ENCODE results near the gene TRPC4AP. TPM values are rescaled to one million over a fixed set of nuclear protein-coding genes. Genes with fewer than 3 reads are reported as not detected.

TRPC4AP gene
- total and polyA plus RNA-seq, 4 donors = 35.8 to 82.2 (median 67.6) TPM

DNA sequence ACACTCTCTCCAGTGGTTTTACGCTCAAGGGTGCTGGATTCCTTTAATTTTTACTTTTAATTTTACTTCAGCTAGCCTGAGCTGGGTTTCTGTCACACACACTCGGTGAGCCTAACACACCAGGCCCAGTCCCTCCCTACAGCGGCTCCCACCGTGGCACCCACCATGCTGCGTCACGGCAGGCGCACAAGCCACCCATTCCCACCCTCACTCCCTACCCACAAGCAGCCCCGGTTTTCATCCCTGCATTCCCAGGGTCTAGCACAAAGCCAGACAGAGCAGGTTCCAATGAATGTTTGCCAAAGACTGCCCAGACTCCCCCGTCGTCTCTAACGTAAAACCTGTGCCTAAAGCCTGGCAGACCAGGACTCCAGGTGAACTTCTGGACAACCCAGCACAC, 86.6 kb downstream of the TRPC4AP start:
- H3K4me3 ChIP-seq (ENCODE audit: low read depth, low read length) = no peak overlapping the region
- no peaks in the 10 kb centered on the region for H3K27me3 ChIP-seq (ENCODE audit: control insufficient read depth, insufficient read depth, low read length)
- H3K4me1 ChIP-seq (ENCODE audit: control insufficient read depth, insufficient read depth, low read length) = no peaks in the 10 kb centered on the region
- H3K27ac ChIP-seq (ENCODE audit: low read depth, low read length) = no peak overlapping the region
- H3K36me3 ChIP-seq (ENCODE audit: control insufficient read depth, insufficient read depth, low read length) = peaks cover 98% of the 10 kb centered on the region
- H3K9me3 ChIP-seq (ENCODE audit: control insufficient read depth, insufficient read depth, low read length) = no peaks in the 10 kb centered on the region
- no peak for DNase-seq (ENCODE audit: low read depth in 4 of 6, low spot score in 6 of 6)
- 86% methylated on average over 11 of the region's 11 CpGs for WGBS (ENCODE audit: insufficient coverage)

DNA sequence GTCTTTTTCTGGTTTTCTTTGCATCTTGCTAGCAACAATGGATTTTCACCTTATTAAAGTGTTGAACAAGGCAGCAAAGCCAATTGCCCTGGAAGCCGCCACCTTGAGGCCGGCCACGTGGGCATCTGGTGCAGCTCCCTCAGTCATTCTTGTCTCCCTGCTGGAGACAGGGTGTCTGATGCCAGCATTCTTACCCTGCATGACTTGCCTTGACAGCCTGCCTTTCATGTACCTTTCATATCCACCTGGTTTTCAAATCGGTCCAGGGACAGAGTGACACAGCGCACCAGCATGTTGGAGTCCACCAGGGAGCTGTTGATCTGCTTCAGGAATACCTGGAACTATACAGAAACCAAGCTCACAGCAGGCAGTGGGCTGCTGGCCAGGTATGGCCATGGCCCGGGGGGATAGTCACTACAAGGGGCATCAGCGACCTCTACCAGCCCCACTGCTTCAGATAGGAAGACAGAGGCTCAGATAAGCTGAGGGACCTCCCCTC, 87.1 kb downstream of the TRPC4AP start:
- DNase-seq (ENCODE audit: low read depth in 4 of 6, low spot score in 6 of 6) = no peak
- Histone ChIP-seq H3K27ac (ENCODE audit: low read depth, low read length) (no peak overlapping the region), H3K4me3 (ENCODE audit: low read depth, low read length) (no peak overlapping the region), H3K9me3 (ENCODE audit: control insufficient read depth, insufficient read depth, low read length) (no peaks in the 10 kb centered on the region), H3K4me1 (ENCODE audit: control insufficient read depth, insufficient read depth, low read length) (no peaks in the 10 kb centered on the region), H3K27me3 (ENCODE audit: control insufficient read depth, insufficient read depth, low read length) (no peaks in the 10 kb centered on the region), H3K36me3 (ENCODE audit: control insufficient read depth, insufficient read depth, low read length) (peaks cover 98% of the 10 kb centered on the region)
- WGBS (ENCODE audit: insufficient coverage) = 94% methylated on average over 7 of the region's 7 CpGs

DNA sequence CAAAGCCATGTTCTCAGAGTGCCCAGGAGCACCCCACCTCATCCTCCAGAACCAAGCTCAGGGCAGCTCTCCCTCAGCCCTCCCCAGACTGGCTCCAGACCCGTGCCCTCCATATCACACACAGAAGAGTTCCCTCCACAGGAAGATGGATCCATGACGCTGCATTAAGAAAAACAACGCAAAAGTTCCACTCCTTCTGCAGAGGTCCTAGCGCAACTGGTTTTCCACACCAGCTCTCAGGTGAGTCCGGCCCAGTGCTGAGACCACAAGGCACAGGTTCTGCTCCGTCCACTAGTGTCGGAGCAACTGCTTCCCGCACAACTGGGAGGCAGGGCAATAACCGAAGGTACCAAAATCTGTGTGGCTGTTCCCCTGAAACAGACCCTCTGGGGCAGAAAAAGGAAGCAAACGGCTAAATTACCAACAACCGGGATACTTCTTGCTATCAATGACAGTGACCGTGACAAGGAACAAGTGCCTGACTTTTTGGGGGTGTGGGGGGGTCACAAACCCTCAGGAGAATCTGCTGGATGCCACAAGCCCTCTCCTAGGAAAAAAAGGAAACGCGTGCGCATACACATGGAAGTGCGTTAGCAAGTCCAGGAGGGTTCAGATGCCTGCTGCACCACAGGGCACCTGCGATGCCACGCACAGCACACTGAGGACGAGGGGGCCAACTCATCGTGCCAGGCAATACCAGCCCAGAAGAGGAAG, 87.7 kb downstream of the TRPC4AP start:
- no peaks in the 10 kb centered on the region for H3K4me1 ChIP-seq (ENCODE audit: control insufficient read depth, insufficient read depth, low read length)
- no peak overlapping the region for H3K4me3 ChIP-seq (ENCODE audit: low read depth, low read length)
- DNase-seq (ENCODE audit: low read depth in 4 of 6, low spot score in 6 of 6) = no peak
- 89% methylated on average over 20 of the region's 20 CpGs for WGBS (ENCODE audit: insufficient coverage)
- peaks cover 98% of the 10 kb centered on the region for H3K36me3 ChIP-seq (ENCODE audit: control insufficient read depth, insufficient read depth, low read length)
- H3K27me3 ChIP-seq (ENCODE audit: control insufficient read depth, insufficient read depth, low read length) = no peaks in the 10 kb centered on the region
- no peaks in the 10 kb centered on the region for H3K9me3 ChIP-seq (ENCODE audit: control insufficient read depth, insufficient read depth, low read length)
- no peak overlapping the region for H3K27ac ChIP-seq (ENCODE audit: low read depth, low read length)

- Histone ChIP-seq H3K9me3 (ENCODE audit: control insufficient read depth, insufficient read depth, low read length) (no peaks in the 10 kb centered on the region), H3K27me3 (ENCODE audit: control insufficient read depth, insufficient read depth, low read length) (no peaks in the 10 kb centered on the region), H3K4me1 (ENCODE audit: control insufficient read depth, insufficient read depth, low read length) (no peaks in the 10 kb centered on the region), H3K36me3 (ENCODE audit: control insufficient read depth, insufficient read depth, low read length) (peaks cover 98% of the 10 kb centered on the region), H3K4me3 (ENCODE audit: low read depth, low read length) (no peak overlapping the region), H3K27ac (ENCODE audit: low read depth, low read length) (no peak overlapping the region)
- no peak for DNase-seq (ENCODE audit: low read depth in 4 of 6, low spot score in 6 of 6)
- WGBS (ENCODE audit: insufficient coverage) = 91% methylated on average over 18 of the region's 18 CpGs
These were observed 88.4 kb downstream of the TRPC4AP start for GRCh38 chr20:35004051-35004725.

DNA sequence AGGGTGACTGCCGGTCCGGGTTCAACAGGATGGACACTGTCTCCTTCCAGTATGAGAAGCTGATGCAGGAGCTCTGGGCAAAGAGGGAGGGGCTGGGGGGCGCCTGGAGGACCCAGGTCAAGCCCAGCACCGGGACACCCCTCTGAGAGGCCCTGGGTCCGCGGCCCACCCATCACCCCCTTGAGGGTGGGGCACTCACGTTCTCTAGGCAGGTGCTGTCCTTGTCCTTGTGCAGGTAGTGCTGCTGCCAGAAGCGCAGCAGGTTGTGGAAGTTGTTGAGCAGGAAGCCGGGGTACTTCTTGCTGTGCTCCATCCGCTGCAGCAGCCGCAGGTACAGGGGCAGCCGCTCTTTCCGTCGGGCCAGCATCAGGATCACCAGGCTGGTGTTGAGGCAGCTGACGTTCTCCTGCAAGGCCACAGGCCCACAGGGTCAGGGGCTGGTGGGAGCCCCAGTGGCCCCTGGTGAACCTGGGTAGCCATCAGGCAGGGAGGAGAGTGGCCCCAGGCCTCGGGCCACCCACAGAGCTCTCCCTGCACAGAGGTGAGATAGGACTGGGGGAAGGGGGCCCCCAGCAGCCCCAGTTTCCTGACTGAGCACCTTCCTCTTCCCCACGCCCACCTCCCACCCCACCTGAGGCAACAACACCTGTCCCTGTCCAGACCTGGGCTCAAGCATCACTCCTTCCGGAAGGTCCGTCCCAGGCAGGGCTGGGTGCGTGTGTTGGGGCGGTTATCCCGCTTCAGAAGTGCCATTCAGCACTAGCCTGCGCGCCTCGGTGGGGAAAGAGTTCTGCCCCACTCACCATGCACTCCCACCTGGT, 89.2 kb downstream of the TRPC4AP start:
- Histone ChIP-seq H3K9me3 (ENCODE audit: control insufficient read depth, insufficient read depth, low read length) (no peaks in the 10 kb centered on the region), H3K4me3 (ENCODE audit: low read depth, low read length) (no peak overlapping the region), H3K4me1 (ENCODE audit: control insufficient read depth, insufficient read depth, low read length) (no peaks in the 10 kb centered on the region), H3K27me3 (ENCODE audit: control insufficient read depth, insufficient read depth, low read length) (no peaks in the 10 kb centered on the region), H3K27ac (ENCODE audit: low read depth, low read length) (no peak overlapping the region), H3K36me3 (ENCODE audit: control insufficient read depth, insufficient read depth, low read length) (peaks cover 98% of the 10 kb centered on the region)
- 96% methylated on average over 25 of the region's 25 CpGs for WGBS (ENCODE audit: insufficient coverage)
- no peak for DNase-seq (ENCODE audit: low read depth in 4 of 6, low spot score in 6 of 6)

DNA sequence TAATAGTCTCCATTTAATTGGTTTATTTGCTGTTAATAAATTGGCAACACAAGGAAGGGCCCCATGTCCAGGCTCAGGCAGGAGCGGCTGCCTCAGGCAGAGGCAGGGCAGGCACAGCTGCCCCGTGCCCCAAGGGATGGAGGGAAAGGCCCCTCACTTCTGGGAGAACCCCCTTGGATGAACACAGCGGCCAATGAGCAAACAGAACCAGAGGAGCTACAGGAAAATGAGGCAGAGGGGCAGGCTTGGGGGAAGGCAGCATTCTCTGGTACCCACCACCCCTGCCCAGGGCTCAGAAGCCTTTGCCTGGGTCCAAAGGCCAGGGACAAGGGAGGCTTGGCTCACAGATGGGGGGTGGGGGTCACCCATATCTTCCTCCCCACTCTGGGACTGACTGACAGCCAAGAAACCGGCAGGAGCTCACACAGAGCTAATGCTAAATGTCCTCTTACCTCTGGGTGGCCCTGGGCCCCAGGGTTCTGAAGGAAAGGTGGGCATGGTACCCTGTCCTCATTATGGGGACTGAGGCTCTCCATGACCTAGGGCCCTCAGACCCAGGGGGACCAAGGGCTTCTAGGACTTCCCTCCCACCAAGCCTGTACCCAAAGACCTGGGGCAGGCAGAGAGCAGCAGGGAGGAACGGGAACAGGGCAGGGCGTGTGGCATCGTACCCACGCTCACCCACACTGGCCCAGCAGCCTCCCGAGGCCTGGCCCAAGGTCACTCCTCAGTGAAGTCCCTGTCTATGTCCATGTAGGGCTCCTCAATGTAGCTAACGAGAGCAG, 90.0 kb downstream of the TRPC4AP start:
- H3K27me3 ChIP-seq (ENCODE audit: control insufficient read depth, insufficient read depth, low read length) = no peaks in the 10 kb centered on the region
- peaks cover 2% of the 10 kb centered on the region for H3K4me1 ChIP-seq (ENCODE audit: control insufficient read depth, insufficient read depth, low read length)
- no peak overlapping the region for H3K4me3 ChIP-seq (ENCODE audit: low read depth, low read length)
- H3K9me3 ChIP-seq (ENCODE audit: control insufficient read depth, insufficient read depth, low read length) = no peaks in the 10 kb centered on the region
- peaks cover 97% of the 10 kb centered on the region for H3K36me3 ChIP-seq (ENCODE audit: control insufficient read depth, insufficient read depth, low read length)
- DNase-seq (ENCODE audit: low read depth in 4 of 6, low spot score in 6 of 6) = no peak
- 89% methylated on average over 10 of the region's 10 CpGs for WGBS (ENCODE audit: insufficient coverage)
- H3K27ac ChIP-seq (ENCODE audit: low read depth, low read length) = no peak overlapping the region

DNA sequence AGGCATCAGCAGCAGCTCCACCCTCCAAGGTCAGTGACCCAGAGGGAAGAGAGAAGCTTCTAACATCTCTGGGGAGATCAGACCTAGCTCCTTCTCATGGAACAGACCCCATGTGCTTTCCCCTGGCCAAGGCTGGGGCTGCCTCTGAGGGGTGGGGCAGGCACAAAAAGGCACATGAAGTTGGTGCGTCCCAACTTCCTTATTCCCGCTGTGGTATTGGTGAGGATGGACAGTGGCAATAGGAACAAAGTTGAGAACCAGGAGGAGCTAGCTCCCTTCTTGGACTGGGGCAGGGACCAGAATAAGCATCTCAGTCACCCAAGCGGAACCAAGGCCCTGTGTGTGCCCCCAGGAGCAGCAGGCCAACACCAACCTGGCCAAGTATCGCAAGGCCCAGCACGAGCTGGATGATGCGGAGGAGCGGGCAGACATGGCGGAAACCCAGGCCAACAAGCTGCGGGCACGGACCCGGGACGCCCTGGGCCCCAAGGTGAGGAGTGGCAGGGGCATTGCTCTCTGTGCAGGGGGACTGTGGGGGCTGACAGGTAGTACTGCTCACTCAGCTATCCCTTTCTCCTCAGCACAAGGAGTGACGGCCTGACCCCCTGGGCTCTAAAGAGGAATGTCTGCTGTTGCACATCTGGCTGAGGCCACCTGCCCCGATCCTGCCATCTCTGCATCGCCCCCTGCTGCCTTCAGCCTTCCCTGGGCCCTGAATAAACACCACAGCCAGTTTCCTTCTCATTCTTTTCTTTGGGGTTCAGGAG, 90.8 kb downstream of the TRPC4AP start:
- H3K9me3 ChIP-seq (ENCODE audit: control insufficient read depth, insufficient read depth, low read length) = no peaks in the 10 kb centered on the region
- WGBS (ENCODE audit: insufficient coverage) = 88% methylated on average over 15 of the region's 15 CpGs
- no peak overlapping the region for H3K27ac ChIP-seq (ENCODE audit: low read depth, low read length)
- H3K4me3 ChIP-seq (ENCODE audit: low read depth, low read length) = no peak overlapping the region
- H3K27me3 ChIP-seq (ENCODE audit: control insufficient read depth, insufficient read depth, low read length) = no peaks in the 10 kb centered on the region
- no peak for DNase-seq (ENCODE audit: low read depth in 4 of 6, low spot score in 6 of 6)
- H3K36me3 ChIP-seq (ENCODE audit: control insufficient read depth, insufficient read depth, low read length) = peaks cover 99% of the 10 kb centered on the region
- peaks cover 8% of the 10 kb centered on the region for H3K4me1 ChIP-seq (ENCODE audit: control insufficient read depth, insufficient read depth, low read length)

DNA sequence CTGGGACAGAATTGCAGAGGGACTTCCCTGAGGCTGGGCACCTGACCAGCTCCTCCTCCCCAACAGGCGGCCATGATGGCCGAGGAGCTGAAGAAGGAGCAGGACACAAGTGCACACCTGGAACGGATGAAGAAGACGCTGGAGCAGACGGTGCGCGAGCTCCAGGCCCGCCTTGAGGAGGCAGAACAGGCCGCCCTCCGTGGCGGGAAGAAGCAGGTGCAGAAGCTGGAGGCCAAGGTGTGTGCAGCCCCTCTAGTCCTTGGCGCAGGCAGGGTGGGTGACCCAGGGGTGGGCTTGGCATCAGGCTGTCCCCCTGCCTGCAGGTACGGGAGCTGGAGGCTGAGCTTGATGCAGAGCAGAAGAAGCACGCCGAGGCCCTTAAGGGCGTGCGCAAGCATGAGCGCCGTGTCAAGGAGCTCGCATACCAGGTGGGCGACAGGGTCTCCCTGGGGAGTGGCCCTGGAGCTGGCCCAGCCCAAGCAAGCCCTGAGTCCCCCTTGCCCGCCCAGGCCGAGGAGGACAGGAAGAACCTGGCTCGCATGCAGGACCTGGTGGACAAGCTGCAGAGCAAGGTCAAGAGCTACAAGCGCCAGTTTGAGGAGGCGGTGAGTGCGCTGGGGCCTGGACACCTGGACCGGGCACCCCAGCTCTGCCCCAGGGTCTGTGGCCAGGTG, 91.5 kb downstream of the TRPC4AP start:
- Histone ChIP-seq H3K27me3 (ENCODE audit: control insufficient read depth, insufficient read depth, low read length) (no peaks in the 10 kb centered on the region), H3K4me1 (ENCODE audit: control insufficient read depth, insufficient read depth, low read length) (peaks cover 11% of the 10 kb centered on the region), H3K9me3 (ENCODE audit: control insufficient read depth, insufficient read depth, low read length) (no peaks in the 10 kb centered on the region), H3K4me3 (ENCODE audit: low read depth, low read length) (no peak overlapping the region), H3K36me3 (ENCODE audit: control insufficient read depth, insufficient read depth, low read length) (peaks cover 99% of the 10 kb centered on the region), H3K27ac (ENCODE audit: low read depth, low read length) (no peak overlapping the region)
- WGBS (ENCODE audit: insufficient coverage) = 95% methylated on average over 28 of the region's 28 CpGs
- no peak for DNase-seq (ENCODE audit: low read depth in 4 of 6, low spot score in 6 of 6)

Data from spinal cord (tissue), 10 donors.